Neural cell (in vitro differentiated cells): ENCODE data around the gene PLA2G2D.

Source experiments
- EP300 ChIP-seq: fragments of 450-650 bp; conservative IDR thresholded peaks from 2 replicates; pipeline ENCODE4 v1.6.1; 2014; ENCODE audit warnings: antibody characterized with exemption, mild to moderate bottlenecking, moderate library complexity; ENCODE audit not compliant: poor library complexity, severe bottlenecking
- MXI1 ChIP-seq: fragments of 450-650 bp; conservative IDR thresholded peaks from 2 replicates; pipeline ENCODE4 v1.6.1; 2014; ENCODE audit warnings: antibody characterized with exemption, mild to moderate bottlenecking; ENCODE audit not compliant: poor library complexity, severe bottlenecking
- POLR2AphosphoS5 ChIP-seq: IDR thresholded peaks from 2 replicates; pipeline ENCODE4 v1.6.1; 2012
- TAF1 ChIP-seq: IDR thresholded peaks from 2 replicates; pipeline ENCODE4 v1.6.1; 2012; ENCODE audit warnings: low read depth
- TF ChIP-seq, protein P1 (sequence below): fragments of 450-650 bp; IDR thresholded peaks from 2 replicates; pipeline ENCODE4 v1.5.1; 2014; ENCODE audit warnings: antibody characterized with exemption, mild to moderate bottlenecking, moderate library complexity; ENCODE audit not compliant: poor library complexity, severe bottlenecking
- TF ChIP-seq, protein P2 (sequence below): IDR thresholded peaks from 2 replicates; pipeline ENCODE4 v1.6.1; 2012; ENCODE audit warnings: borderline replicate concordance

DNA sequence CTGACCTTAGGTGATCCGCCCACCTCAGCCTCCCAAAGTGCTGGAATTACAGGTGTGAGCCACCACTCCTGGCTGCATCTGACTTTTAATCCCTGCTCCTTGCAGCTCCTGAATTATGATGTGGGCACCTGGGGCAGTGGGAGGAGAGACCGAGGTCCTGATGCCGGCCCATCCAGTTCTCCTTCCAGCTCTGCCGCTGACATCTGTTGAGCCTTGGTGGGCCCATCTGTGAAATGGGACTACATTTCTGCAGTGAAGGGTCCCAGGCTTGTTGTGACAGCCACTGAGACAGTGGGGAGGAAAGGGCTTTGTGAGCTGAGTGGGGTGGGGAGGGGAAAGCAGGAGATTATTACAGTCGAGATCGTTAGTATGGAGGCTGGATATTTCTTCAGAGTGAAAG lies 31.6 kb upstream of the PLA2G2D start:
- TF ChIP-seq, protein P1, sequence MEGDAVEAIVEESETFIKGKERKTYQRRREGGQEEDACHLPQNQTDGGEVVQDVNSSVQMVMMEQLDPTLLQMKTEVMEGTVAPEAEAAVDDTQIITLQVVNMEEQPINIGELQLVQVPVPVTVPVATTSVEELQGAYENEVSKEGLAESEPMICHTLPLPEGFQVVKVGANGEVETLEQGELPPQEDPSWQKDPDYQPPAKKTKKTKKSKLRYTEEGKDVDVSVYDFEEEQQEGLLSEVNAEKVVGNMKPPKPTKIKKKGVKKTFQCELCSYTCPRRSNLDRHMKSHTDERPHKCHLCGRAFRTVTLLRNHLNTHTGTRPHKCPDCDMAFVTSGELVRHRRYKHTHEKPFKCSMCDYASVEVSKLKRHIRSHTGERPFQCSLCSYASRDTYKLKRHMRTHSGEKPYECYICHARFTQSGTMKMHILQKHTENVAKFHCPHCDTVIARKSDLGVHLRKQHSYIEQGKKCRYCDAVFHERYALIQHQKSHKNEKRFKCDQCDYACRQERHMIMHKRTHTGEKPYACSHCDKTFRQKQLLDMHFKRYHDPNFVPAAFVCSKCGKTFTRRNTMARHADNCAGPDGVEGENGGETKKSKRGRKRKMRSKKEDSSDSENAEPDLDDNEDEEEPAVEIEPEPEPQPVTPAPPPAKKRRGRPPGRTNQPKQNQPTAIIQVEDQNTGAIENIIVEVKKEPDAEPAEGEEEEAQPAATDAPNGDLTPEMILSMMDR: no peak
- TF ChIP-seq MXI1: no peak
- TF ChIP-seq EP300: no peak
- no peak for TF ChIP-seq POLR2AphosphoS5
- TF ChIP-seq, protein P2, sequence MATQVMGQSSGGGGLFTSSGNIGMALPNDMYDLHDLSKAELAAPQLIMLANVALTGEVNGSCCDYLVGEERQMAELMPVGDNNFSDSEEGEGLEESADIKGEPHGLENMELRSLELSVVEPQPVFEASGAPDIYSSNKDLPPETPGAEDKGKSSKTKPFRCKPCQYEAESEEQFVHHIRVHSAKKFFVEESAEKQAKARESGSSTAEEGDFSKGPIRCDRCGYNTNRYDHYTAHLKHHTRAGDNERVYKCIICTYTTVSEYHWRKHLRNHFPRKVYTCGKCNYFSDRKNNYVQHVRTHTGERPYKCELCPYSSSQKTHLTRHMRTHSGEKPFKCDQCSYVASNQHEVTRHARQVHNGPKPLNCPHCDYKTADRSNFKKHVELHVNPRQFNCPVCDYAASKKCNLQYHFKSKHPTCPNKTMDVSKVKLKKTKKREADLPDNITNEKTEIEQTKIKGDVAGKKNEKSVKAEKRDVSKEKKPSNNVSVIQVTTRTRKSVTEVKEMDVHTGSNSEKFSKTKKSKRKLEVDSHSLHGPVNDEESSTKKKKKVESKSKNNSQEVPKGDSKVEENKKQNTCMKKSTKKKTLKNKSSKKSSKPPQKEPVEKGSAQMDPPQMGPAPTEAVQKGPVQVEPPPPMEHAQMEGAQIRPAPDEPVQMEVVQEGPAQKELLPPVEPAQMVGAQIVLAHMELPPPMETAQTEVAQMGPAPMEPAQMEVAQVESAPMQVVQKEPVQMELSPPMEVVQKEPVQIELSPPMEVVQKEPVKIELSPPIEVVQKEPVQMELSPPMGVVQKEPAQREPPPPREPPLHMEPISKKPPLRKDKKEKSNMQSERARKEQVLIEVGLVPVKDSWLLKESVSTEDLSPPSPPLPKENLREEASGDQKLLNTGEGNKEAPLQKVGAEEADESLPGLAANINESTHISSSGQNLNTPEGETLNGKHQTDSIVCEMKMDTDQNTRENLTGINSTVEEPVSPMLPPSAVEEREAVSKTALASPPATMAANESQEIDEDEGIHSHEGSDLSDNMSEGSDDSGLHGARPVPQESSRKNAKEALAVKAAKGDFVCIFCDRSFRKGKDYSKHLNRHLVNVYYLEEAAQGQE: no peak
- TF ChIP-seq TAF1: no peak
